ENCODE data around the gene PPFIA4. TPM values are rescaled to one million over a fixed set of nuclear protein-coding genes. Genes with fewer than 3 reads are reported as not detected.

The PPFIA4 gene
- total and polyA plus RNA-seq, 8 donors: 0.29 to 2.2 (median 0.89) TPM; not detected in 1

GRCh38 chr1:203052601-203053000 lies 26.3 kb downstream of the PPFIA4 start:
- intact Hi-C loops (cut with DNase I; ENCODE audit: low total_unique reads): no loop called here

GRCh38 chr1:203054184-203054583 lies 27.9 kb downstream of the PPFIA4 start:
- TF ChIP-seq POLR2A (IDR thresholded peaks at IDR 0.05) (no peak), EP300 (IDR thresholded peaks at IDR 0.05) (no peak), POLR2AphosphoS5 (IDR thresholded peaks at IDR 0.05) (no peak)
- TF ChIP-seq, protein P1, sequence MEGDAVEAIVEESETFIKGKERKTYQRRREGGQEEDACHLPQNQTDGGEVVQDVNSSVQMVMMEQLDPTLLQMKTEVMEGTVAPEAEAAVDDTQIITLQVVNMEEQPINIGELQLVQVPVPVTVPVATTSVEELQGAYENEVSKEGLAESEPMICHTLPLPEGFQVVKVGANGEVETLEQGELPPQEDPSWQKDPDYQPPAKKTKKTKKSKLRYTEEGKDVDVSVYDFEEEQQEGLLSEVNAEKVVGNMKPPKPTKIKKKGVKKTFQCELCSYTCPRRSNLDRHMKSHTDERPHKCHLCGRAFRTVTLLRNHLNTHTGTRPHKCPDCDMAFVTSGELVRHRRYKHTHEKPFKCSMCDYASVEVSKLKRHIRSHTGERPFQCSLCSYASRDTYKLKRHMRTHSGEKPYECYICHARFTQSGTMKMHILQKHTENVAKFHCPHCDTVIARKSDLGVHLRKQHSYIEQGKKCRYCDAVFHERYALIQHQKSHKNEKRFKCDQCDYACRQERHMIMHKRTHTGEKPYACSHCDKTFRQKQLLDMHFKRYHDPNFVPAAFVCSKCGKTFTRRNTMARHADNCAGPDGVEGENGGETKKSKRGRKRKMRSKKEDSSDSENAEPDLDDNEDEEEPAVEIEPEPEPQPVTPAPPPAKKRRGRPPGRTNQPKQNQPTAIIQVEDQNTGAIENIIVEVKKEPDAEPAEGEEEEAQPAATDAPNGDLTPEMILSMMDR (IDR thresholded peaks at IDR 0.05): no peak
- Histone ChIP-seq H3K36me3 (no peaks in the 10 kb centered on the region), H3K27ac (no peak overlapping the region), H3K27me3 (peaks cover 0 to 28% (median 0%) of the 10 kb centered on the region in 3 donors), H3K4me3 (no peak overlapping the region), H3K4me1 (peaks cover 0 to 4% (median 0%) of the 10 kb centered on the region in 4 donors), H3K9me3 (no peaks in the 10 kb centered on the region)
- intact Hi-C loops (cut with DNase I; ENCODE audit: low total_unique reads): no loop called here
- DNase-seq: no peak
- 51 to 73% (median 54%) methylated on average over 1 of the region's 1 CpG for WGBS, 5 donors

More at GRCh38 chr1:203052601-203053000, 26.3 kb downstream of the PPFIA4 start:
- TF ChIP-seq POLR2A (IDR thresholded peaks at IDR 0.05): no peak
- TF ChIP-seq, protein P1 (IDR thresholded peaks at IDR 0.05): no peak
- no peak for TF ChIP-seq EP300 (IDR thresholded peaks at IDR 0.05)
- no peak for TF ChIP-seq POLR2AphosphoS5 (IDR thresholded peaks at IDR 0.05)
- DNase-seq: no peak
- H3K27me3 ChIP-seq: peaks cover 0 to 36% (median 4%) of the 10 kb centered on the region in 3 donors
- no peak overlapping the region for H3K27ac ChIP-seq
- H3K4me3 ChIP-seq: no peak overlapping the region
- H3K4me1 ChIP-seq: no peaks in the 10 kb centered on the region
- no peaks in the 10 kb centered on the region for H3K9me3 ChIP-seq
- no peaks in the 10 kb centered on the region for H3K36me3 ChIP-seq
- 81 to 94% (median 88%) methylated on average over 3 of the region's 3 CpGs for WGBS, 5 donors

DNA sequence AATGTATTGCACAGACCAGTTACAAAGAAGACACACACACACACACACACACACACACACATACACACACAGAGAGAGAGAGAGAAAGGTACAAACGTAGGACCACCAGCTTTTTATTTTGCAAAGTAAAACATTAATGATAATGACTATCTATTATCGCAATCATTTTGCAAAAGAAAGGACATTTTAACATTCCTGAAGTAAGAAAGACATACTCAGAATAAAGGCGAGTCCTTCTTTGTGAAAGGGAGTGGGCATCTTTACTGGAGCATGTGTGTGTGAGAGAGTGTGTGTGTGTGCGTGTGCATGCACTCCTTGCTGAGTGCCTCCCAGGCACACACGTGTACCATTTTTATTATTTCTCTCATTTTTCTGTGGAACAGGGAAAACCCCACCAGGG lies 28.4 kb downstream of the PPFIA4 start:
- no peak for DNase-seq
- H3K27ac ChIP-seq: no peak overlapping the region
- no peak overlapping the region for H3K4me3 ChIP-seq
- TF ChIP-seq, protein P1 (IDR thresholded peaks at IDR 0.05): no peak
- no peaks in the 10 kb centered on the region for H3K36me3 ChIP-seq
- intact Hi-C loops (cut with DNase I; ENCODE audit: low total_unique reads): no loop called here
- H3K4me1 ChIP-seq: peaks cover 0 to 4% (median 0%) of the 10 kb centered on the region in 4 donors
- H3K9me3 ChIP-seq: no peaks in the 10 kb centered on the region
- H3K27me3 ChIP-seq: peaks cover 0 to 23% (median 0%) of the 10 kb centered on the region in 3 donors
- 70 to 87% (median 79%) methylated on average over 5 of the region's 5 CpGs for WGBS, 5 donors

DNA sequence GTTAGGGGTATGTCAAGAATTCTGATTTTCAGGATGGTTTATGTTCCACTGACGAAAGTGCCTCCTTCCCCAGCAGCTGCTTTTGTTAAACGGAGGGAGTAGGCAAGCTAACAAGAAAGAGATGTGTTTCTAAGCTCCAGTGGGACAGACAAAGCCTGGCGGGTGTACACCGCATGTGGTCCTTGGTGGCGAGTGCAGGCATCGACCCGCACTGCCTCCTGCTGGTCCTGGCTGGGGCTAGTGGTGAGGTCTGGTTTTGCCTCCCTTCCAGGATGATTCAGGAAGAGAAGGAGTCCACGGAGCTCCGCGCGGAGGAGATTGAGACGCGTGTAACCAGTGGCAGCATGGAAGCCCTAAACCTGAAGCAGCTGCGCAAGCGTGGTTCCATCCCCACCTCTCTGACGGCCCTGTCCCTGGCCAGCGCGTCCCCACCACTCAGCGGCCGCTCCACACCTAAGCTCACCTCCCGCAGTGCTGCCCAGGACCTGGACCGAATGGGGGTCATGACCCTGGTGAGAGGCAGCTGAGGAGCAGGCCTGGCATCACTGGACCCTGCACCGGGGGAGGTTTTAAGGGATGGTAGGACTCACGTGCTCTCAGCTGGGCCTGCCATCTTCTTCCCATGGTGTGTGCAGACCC lies 29.0 kb downstream of the PPFIA4 start:
- peaks cover 0 to 4% (median 0%) of the 10 kb centered on the region in 4 donors for H3K4me1 ChIP-seq
- H3K27me3 ChIP-seq: peaks cover 0 to 21% (median 0%) of the 10 kb centered on the region in 3 donors
- 80 to 90% (median 86%) methylated on average over 24 of the region's 24 CpGs for WGBS, 5 donors
- intact Hi-C loops (cut with DNase I; ENCODE audit: low total_unique reads): no loop called here
- H3K27ac ChIP-seq: no peak overlapping the region
- no peaks in the 10 kb centered on the region for H3K9me3 ChIP-seq
- no peak overlapping the region for H3K4me3 ChIP-seq
- H3K36me3 ChIP-seq: no peaks in the 10 kb centered on the region
- TF ChIP-seq EP300 (IDR thresholded peaks at IDR 0.05) (no peak), POLR2A (IDR thresholded peaks at IDR 0.05) (no peak), POLR2AphosphoS5 (IDR thresholded peaks at IDR 0.05) (no peak)
- TF ChIP-seq, protein P1 (IDR thresholded peaks at IDR 0.05): no peak
- DNase-seq: no peak
